ENCODE results near the gene FTO. TPM values are rescaled to one million over a fixed set of nuclear protein-coding genes. Genes with fewer than 3 reads are reported as not detected.

FTO gene
- polyA plus RNA-seq, 1 donor from 2014 or later: 80.1 TPM

DNA sequence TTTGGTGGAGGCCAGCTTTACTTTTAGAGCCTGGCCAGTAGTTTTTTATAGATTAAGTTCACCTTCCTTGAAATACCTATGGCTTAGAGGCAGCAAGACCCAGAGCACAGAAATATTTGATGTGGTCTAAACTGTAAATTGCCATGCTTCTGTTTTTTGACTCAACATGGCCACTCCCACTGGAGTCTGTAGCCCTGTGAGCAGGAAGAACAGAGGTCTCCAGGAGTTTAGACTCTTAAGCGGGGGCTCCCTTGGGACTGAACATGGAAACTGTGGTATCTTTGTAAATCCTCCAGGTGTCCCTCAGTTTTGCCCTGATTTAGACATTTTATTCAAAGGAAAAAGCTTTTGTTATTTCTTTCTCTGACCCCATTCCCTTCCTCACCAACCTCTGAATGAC is 145.6 kb downstream of the FTO start:
- H3K27me3 ChIP-seq (ENCODE audit: insufficient read depth, low read depth, low read length): no peaks in the 10 kb centered on the region
- no peaks in the 10 kb centered on the region for H3K9me3 ChIP-seq (ENCODE audit: low read length)
- no peak overlapping the region for H3K27ac ChIP-seq (ENCODE audit: low read length)
- no peak overlapping the region for H3K4me2 ChIP-seq (ENCODE audit: low read length)
- H2AFZ ChIP-seq (ENCODE audit: low read depth, low read length): no peak overlapping the region
- no peaks in the 10 kb centered on the region for H3K36me3 ChIP-seq (ENCODE audit: insufficient read depth, low read length)
- no peak overlapping the region for H3K4me3 ChIP-seq (ENCODE audit: low read length)
- no peaks in the 10 kb centered on the region for H3F3A ChIP-seq (ENCODE audit: insufficient read depth, low read length, poor library complexity, severe bottlenecking)
- no peaks in the 10 kb centered on the region for H4K20me1 ChIP-seq (ENCODE audit: insufficient read depth)
- H3K79me2 ChIP-seq (replicated peaks; ENCODE audit: insufficient read depth, low read length): no peaks in the 10 kb centered on the region
- H3K9ac ChIP-seq (ENCODE audit: low read length): no peak overlapping the region
- TF ChIP-seq, protein P1, sequence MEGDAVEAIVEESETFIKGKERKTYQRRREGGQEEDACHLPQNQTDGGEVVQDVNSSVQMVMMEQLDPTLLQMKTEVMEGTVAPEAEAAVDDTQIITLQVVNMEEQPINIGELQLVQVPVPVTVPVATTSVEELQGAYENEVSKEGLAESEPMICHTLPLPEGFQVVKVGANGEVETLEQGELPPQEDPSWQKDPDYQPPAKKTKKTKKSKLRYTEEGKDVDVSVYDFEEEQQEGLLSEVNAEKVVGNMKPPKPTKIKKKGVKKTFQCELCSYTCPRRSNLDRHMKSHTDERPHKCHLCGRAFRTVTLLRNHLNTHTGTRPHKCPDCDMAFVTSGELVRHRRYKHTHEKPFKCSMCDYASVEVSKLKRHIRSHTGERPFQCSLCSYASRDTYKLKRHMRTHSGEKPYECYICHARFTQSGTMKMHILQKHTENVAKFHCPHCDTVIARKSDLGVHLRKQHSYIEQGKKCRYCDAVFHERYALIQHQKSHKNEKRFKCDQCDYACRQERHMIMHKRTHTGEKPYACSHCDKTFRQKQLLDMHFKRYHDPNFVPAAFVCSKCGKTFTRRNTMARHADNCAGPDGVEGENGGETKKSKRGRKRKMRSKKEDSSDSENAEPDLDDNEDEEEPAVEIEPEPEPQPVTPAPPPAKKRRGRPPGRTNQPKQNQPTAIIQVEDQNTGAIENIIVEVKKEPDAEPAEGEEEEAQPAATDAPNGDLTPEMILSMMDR (IDR thresholded peaks at IDR 0.05; ENCODE audit: poor library complexity, severe bottlenecking): no peak
- TF ChIP-seq EZH2 (IDR thresholded peaks at IDR 0.05; ENCODE audit: borderline replicate concordance, insufficient read depth, low read length, poor library complexity, severe bottlenecking) (no peak), MXI1 (conservative IDR thresholded peaks at IDR 0.05; ENCODE audit: poor library complexity, severe bottlenecking) (no peak), TAF1 (IDR thresholded peaks at IDR 0.05; ENCODE audit: low read depth) (no peak), SMC3 (conservative IDR thresholded peaks at IDR 0.05; ENCODE audit: poor library complexity) (no peak), RAD21 (conservative IDR thresholded peaks at IDR 0.05) (no peak), POLR2AphosphoS5 (IDR thresholded peaks at IDR 0.05) (no peak), EP300 (conservative IDR thresholded peaks at IDR 0.05; ENCODE audit: poor library complexity, severe bottlenecking) (no peak)
- TF ChIP-seq, protein P2, sequence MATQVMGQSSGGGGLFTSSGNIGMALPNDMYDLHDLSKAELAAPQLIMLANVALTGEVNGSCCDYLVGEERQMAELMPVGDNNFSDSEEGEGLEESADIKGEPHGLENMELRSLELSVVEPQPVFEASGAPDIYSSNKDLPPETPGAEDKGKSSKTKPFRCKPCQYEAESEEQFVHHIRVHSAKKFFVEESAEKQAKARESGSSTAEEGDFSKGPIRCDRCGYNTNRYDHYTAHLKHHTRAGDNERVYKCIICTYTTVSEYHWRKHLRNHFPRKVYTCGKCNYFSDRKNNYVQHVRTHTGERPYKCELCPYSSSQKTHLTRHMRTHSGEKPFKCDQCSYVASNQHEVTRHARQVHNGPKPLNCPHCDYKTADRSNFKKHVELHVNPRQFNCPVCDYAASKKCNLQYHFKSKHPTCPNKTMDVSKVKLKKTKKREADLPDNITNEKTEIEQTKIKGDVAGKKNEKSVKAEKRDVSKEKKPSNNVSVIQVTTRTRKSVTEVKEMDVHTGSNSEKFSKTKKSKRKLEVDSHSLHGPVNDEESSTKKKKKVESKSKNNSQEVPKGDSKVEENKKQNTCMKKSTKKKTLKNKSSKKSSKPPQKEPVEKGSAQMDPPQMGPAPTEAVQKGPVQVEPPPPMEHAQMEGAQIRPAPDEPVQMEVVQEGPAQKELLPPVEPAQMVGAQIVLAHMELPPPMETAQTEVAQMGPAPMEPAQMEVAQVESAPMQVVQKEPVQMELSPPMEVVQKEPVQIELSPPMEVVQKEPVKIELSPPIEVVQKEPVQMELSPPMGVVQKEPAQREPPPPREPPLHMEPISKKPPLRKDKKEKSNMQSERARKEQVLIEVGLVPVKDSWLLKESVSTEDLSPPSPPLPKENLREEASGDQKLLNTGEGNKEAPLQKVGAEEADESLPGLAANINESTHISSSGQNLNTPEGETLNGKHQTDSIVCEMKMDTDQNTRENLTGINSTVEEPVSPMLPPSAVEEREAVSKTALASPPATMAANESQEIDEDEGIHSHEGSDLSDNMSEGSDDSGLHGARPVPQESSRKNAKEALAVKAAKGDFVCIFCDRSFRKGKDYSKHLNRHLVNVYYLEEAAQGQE (IDR thresholded peaks at IDR 0.05; ENCODE audit: borderline replicate concordance): no peak
- no peaks in the 10 kb centered on the region for H3K9me2 ChIP-seq (ENCODE audit: insufficient read depth, low read length)

DNA sequence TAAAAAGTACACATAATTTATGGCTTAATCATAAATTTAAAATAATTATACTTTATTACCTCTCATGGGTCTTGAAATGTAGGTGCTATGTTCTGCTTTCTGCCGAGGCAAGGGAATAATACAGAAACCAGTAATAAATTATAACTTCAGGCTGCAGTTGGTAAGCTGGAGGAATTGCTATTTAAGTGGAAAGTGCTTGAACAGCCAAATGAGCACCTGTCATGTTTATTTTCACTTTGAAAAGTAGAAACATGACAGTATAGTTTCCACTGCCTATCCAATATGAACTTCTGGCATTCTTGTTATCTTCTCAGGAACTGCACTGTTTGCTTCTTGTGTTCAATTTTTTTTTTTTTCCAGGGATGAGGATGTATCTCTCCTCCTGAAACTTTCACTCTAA is 146.0 kb downstream of the FTO start:
- Histone ChIP-seq H3K36me3 (ENCODE audit: insufficient read depth, low read length) (no peaks in the 10 kb centered on the region), H3K79me2 (replicated peaks; ENCODE audit: insufficient read depth, low read length) (no peaks in the 10 kb centered on the region), H3K27ac (ENCODE audit: low read length) (no peak overlapping the region), H3K9me3 (ENCODE audit: low read length) (no peaks in the 10 kb centered on the region), H2AFZ (ENCODE audit: low read depth, low read length) (no peak overlapping the region), H4K20me1 (ENCODE audit: insufficient read depth) (no peaks in the 10 kb centered on the region), H3K9me2 (ENCODE audit: insufficient read depth, low read length) (no peaks in the 10 kb centered on the region), H3K4me2 (ENCODE audit: low read length) (no peak overlapping the region), H3K4me3 (ENCODE audit: low read length) (no peak overlapping the region), H3K9ac (ENCODE audit: low read length) (no peak overlapping the region), H3F3A (ENCODE audit: insufficient read depth, low read length, poor library complexity, severe bottlenecking) (no peaks in the 10 kb centered on the region), H3K27me3 (ENCODE audit: insufficient read depth, low read depth, low read length) (no peaks in the 10 kb centered on the region)
- TF ChIP-seq MXI1 (conservative IDR thresholded peaks at IDR 0.05; ENCODE audit: poor library complexity, severe bottlenecking): no peak
- peak; percentile 37 for TF ChIP-seq POLR2AphosphoS5 (IDR thresholded peaks at IDR 0.05)
- no peak for TF ChIP-seq TAF1 (IDR thresholded peaks at IDR 0.05; ENCODE audit: low read depth)
- TF ChIP-seq, protein P1 (IDR thresholded peaks at IDR 0.05; ENCODE audit: poor library complexity, severe bottlenecking): no peak

Measured in neural cell (in vitro differentiated cells).